T47D (cell line): ENCODE measurements around the gene BMPR1B.

ENCODE experiments used
- DNase-seq, 2 experiments: peaks; one replicate each; pipeline versions ENCODE4 v3.0.0 to v3.0.0-alpha.2; 2011 to 2012; ENCODE audit warnings: low read depth in 1 of 2, low spot score in 1 of 2
- JUND ChIP-seq: IDR thresholded peaks from 2 replicates; pipeline ENCODE4 v1.6.1; 2012; ENCODE audit warnings: low read depth
- in situ Hi-C: cut with HindIII; loops from 2 replicates; pipeline ENCODE4 v1.10.0; 2016; ENCODE audit warnings: low sequenced_read_pairs, low pct_unique_long_range_greater_than_20kb

The BMPR1B gene

GRCh38 chr4:94757192-94758140, at the start of gene BMPR1B:
Gene BMPR1B, plus strand, starts transcription at chr4:94757955. Its CDS starts 346,470 bp downstream, at chr4:95104425.
- no peak for TF ChIP-seq JUND
- no peak for DNase-seq
- in situ Hi-C loops, result no loop called here

GRCh38 chr4:94711635-94712034, 46.1 kb upstream of the BMPR1B start:
- in situ Hi-C loops, result no loop called here
- DNase-seq, result no peak
- no peak for TF ChIP-seq JUND

GRCh38 chr4:94714365-94715160, 43.2 kb upstream of the BMPR1B start:
- in situ Hi-C loops, result no loop called here
- no peak for DNase-seq
- TF ChIP-seq JUND, result no peak

GRCh38 chr4:94715726-94716125, 42.0 kb upstream of the BMPR1B start:
- in situ Hi-C loops, result no loop called here
- DNase-seq, result no peak
- TF ChIP-seq JUND, result no peak

GRCh38 chr4:94721310-94721709, 36.4 kb upstream of the BMPR1B start:
- no peak for TF ChIP-seq JUND
- DNase-seq, result peak in 1 of 2 experiments; percentile 63
- in situ Hi-C loops, result no loop called here

- TF ChIP-seq JUND, result no peak
- DNase-seq, result no peak
- in situ Hi-C loops, result no loop called here
These were observed 35.5 kb upstream of the BMPR1B start for GRCh38 chr4:94722270-94722669.

- in situ Hi-C loops, result no loop called here
- no peak for TF ChIP-seq JUND
- no peak for DNase-seq
These were observed 35.0 kb upstream of the BMPR1B start for GRCh38 chr4:94722748-94723147.

GRCh38 chr4:94724016-94724790, 33.6 kb upstream of the BMPR1B start:
- TF ChIP-seq JUND, result no peak
- no peak for DNase-seq
- in situ Hi-C loops, result no loop called here

- TF ChIP-seq JUND, result no peak
- in situ Hi-C loops, result no loop called here
- no peak for DNase-seq
These were observed 31.1 kb upstream of the BMPR1B start for GRCh38 chr4:94726524-94727123.

- DNase-seq, result no peak
- in situ Hi-C loops, result no loop called here
- TF ChIP-seq JUND, result no peak
These were observed 29.5 kb upstream of the BMPR1B start for GRCh38 chr4:94728056-94728766.

- TF ChIP-seq JUND, result no peak
- in situ Hi-C loops, result no loop called here
- DNase-seq, result no peak
These were observed 25.4 kb upstream of the BMPR1B start for GRCh38 chr4:94732358-94732698.
